Naive thymus-derived CD4-positive, alpha-beta T cell (primary cell): Measurements from ENCODE around the gene POC1A. TPM values are rescaled to one million over a fixed set of nuclear protein-coding genes. Genes with fewer than 3 reads are reported as not detected.

Experiments
- ATAC-seq: fragments of 150-1000 bp; cut with Tn5 transposase; 2 replicates; pipeline ENCODE4 v1.10.0; 2021; ENCODE audit warnings: mild to moderate bottlenecking, moderate library complexity
- CTCF ChIA-PET: fragments of 350-600 bp; sonication (Branson Sonifier 250); formaldehyde crosslinking; loops from one replicate; lab custom pipeline; 2021; ENCODE audit warnings: antibody characterized with exemption; lab: Charles Lee
- POLR2A ChIA-PET: fragments of 350-600 bp; sonication (Branson Sonifier 250); formaldehyde crosslinking; loops from one replicate; lab custom pipeline; 2021; ENCODE audit warnings: antibody characterized with exemption, inconsistent platforms; lab: Charles Lee
- DNase-seq, 9 donors: peaks; one replicate each; pipeline versions ENCODE4 v3.0.0 to v3.0.0-alpha.2; 2020 to 2022; ENCODE audit warnings: mixed read lengths in 1 of 9
- H3K27ac ChIP-seq: one replicate; pipeline ENCODE4 v1.7.0; 2013; ENCODE audit warnings: mild to moderate bottlenecking, low read depth, low read length, moderate library complexity
- H3K27me3 ChIP-seq, 2 donors: one replicate each; pipeline ENCODE4 v1.7.0; 2013; ENCODE audit warnings: low read length in 2 of 2, mild to moderate bottlenecking in 2 of 2, moderate library complexity in 2 of 2; ENCODE audit not compliant: control insufficient read depth in 2 of 2, insufficient read depth in 2 of 2
- H3K36me3 ChIP-seq, 3 experiments: 1 replicate in 2 of 3; 2 replicates in 1 of 3; pipeline ENCODE4 v1.7.0; 2013; ENCODE audit warnings: low read length in 3 of 3, mild to moderate bottlenecking in 3 of 3, moderate library complexity in 1 of 3; ENCODE audit not compliant: insufficient read depth in 3 of 3, control insufficient read depth in 2 of 3
- H3K4me1 ChIP-seq, 2 donors: one replicate each; pipeline ENCODE4 v1.7.0; 2013; ENCODE audit warnings: low read length in 2 of 2, mild to moderate bottlenecking in 2 of 2, moderate library complexity in 1 of 2; ENCODE audit not compliant: control insufficient read depth in 2 of 2, insufficient read depth in 2 of 2
- H3K4me3 ChIP-seq: 2 replicates; pipeline ENCODE4 v1.7.0; 2013; ENCODE audit warnings: mild to moderate bottlenecking, low read length
- H3K9me3 ChIP-seq, 3 experiments: 1 replicate in 2 of 3; 2 replicates in 1 of 3; pipeline ENCODE4 v1.7.0; 2013; ENCODE audit warnings: low read length in 3 of 3; ENCODE audit not compliant: control insufficient read depth in 2 of 3
- H3K27ac Mint-ChIP-seq, 9 donors: one replicate each; pipeline ENCODE4 v1.8.0; 2020 to 2022; ENCODE audit warnings: mixed read lengths in 9 of 9, mild to moderate bottlenecking in 8 of 9, moderate library complexity in 5 of 9, inconsistent platforms in 2 of 9
- H3K27me3 Mint-ChIP-seq, 5 donors: one replicate each; pipeline ENCODE4 v1.8.0; 2021 to 2022; ENCODE audit warnings: mixed read lengths in 5 of 5, mild to moderate bottlenecking in 1 of 5
- H3K36me3 Mint-ChIP-seq, 5 donors: one replicate each; pipeline ENCODE4 v1.8.0; 2020 to 2022; ENCODE audit warnings: mixed read lengths in 5 of 5, mild to moderate bottlenecking in 3 of 5, inconsistent platforms in 1 of 5
- H3K4me1 Mint-ChIP-seq, 7 donors: one replicate each; pipeline ENCODE4 v1.8.0; 2020 to 2022; ENCODE audit warnings: mixed read lengths in 7 of 7, mild to moderate bottlenecking in 3 of 7, inconsistent platforms in 1 of 7
- H3K4me3 Mint-ChIP-seq, 10 donors: one replicate each; pipeline ENCODE4 v1.8.0; 2020 to 2022; ENCODE audit warnings: mild to moderate bottlenecking in 10 of 10, mixed read lengths in 10 of 10, moderate library complexity in 6 of 10, inconsistent platforms in 2 of 10
- H3K9me3 Mint-ChIP-seq, 11 donors: one replicate each; pipeline ENCODE4 v1.8.0; 2020 to 2022; ENCODE audit warnings: mixed read lengths in 11 of 11, mild to moderate bottlenecking in 4 of 11, inconsistent platforms in 1 of 11, moderate library complexity in 1 of 11
- intact Hi-C, 2 donors: fragments of 100-400 bp; cut with micrococcal nuclease; formaldehyde crosslinking; loops; one replicate each; pipeline ENCODE4 v1.15.1; 2023
- polyA plus RNA-seq, 2 donors: library from polyadenylated mRNA; unstranded; fragments of 300-500 nt; fragmentation: Illumina TruSeq; gene quantifications; one replicate each; pipeline ENCODE4 v1.2.3, GENCODE V29; 2021
- total RNA-seq, 6 experiments: library from RNA in 5 of 6; stranded (reverse) in 5 of 6; gene quantifications; 1 replicate in 5 of 6; 2 replicates in 1 of 6; pipeline ENCODE4 v1.2.3 and lab custom pipeline; 2021 to 2026

POC1A gene
- total and polyA plus RNA-seq, 7 experiments from 2014 or later = 0.58 to 19.7 (median 1.3) TPM

DNA sequence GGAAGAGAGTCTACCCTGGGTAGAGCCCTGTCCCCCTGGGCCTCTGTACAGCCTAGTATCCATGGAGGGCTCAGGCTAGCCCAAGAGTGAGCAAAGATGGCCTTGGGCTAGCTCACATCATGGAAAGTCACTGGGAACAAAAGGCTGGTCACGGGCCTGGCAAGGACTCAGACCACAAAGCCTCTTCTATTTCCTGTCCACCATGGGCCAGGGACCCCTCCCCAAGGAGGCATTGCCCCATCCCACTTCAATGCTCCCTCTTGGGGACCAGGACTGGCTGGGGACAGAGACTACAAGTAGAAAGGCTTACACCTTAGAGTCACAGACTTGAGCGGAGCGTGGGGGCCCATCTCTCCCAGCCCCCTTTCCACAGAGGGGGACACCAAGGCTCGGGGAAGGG, 114.8 kb downstream of the POC1A start:
- H3K27ac ChIP-seq = no peak overlapping the region
- no peak overlapping the region for H3K4me3 ChIP-seq
- ATAC-seq (no peak), DNase-seq (no peak)
- Mint-ChIP-seq H3K27me3 (peaks cover 0 to 9% (median 0%) of the 10 kb centered on the region in 5 donors), H3K4me3 (no peak overlapping the region), H3K9me3 (no peaks in the 10 kb centered on the region), H3K36me3 (no peaks in the 10 kb centered on the region), H3K4me1 (peaks cover 0 to 24% (median 16%) of the 10 kb centered on the region in 7 donors), H3K27ac (no peak overlapping the region)
- no peaks in the 10 kb centered on the region for H3K27me3 ChIP-seq
- intact Hi-C loops = loop anchor here in 1 of 2 donors (5.0 kb wide), 1 partner anchor 38 kb away; no protein-coding TSS in a partner anchor
- POLR2A ChIA-PET = no interaction called here
- no peaks in the 10 kb centered on the region for H3K36me3 ChIP-seq
- H3K4me1 ChIP-seq = no peaks in the 10 kb centered on the region
- CTCF ChIA-PET = interaction anchor here (0.6 kb wide), 1 partner anchor 854 kb away, joined by 6 read pairs; no protein-coding TSS in a partner anchor
- no peaks in the 10 kb centered on the region for H3K9me3 ChIP-seq

DNA sequence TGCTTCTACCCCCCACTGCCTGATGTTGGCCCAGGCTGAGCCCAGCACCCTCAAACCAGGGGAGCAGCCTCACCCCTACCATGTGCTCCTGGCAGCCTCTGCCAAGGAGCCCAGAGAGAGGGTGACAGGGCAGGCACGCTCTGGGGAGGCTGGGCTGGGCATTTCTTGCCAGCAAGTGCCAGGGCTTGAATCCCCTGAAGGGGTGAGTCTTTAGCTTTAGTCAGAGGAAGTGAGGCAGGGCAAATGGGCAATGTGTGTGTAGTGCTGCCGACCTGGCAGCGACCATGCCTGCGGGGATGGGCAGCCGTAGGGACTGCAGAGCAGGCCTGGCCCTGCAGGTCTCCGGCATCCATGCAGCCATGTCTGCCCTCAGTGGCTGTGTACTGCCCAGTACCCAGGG, 116.0 kb downstream of the POC1A start:
- H3K9me3 Mint-ChIP-seq = no peaks in the 10 kb centered on the region
- intact Hi-C loops = loop anchor here in 1 of 2 donors (5.0 kb wide), 1 partner anchor 39 kb away; no protein-coding TSS in a partner anchor
- no peaks in the 10 kb centered on the region for H3K27me3 ChIP-seq
- H3K27ac ChIP-seq = no peak overlapping the region
- DNase-seq (no peak), ATAC-seq (no peak)
- POLR2A ChIA-PET = no interaction called here
- H3K36me3 Mint-ChIP-seq = no peaks in the 10 kb centered on the region
- no peaks in the 10 kb centered on the region for H3K4me1 ChIP-seq
- peak overlapping the region in 1 of 9 donors; percentile 33 for H3K27ac Mint-ChIP-seq
- no peak overlapping the region for H3K4me3 ChIP-seq
- no peaks in the 10 kb centered on the region for H3K36me3 ChIP-seq
- H3K27me3 Mint-ChIP-seq = peaks cover 0 to 9% (median 0%) of the 10 kb centered on the region in 5 donors
- no peak overlapping the region for H3K4me3 Mint-ChIP-seq
- CTCF ChIA-PET = interaction anchor here (1.1 to 2.6 kb wide), 3 partner anchors 18 to 104 kb away, joined by 3 to 7 read pairs (median 4); partner anchors contain the start of gene DUSP7
- peaks cover 0 to 18% (median 14%) of the 10 kb centered on the region in 7 donors for H3K4me1 Mint-ChIP-seq
- H3K9me3 ChIP-seq = no peaks in the 10 kb centered on the region

DNA sequence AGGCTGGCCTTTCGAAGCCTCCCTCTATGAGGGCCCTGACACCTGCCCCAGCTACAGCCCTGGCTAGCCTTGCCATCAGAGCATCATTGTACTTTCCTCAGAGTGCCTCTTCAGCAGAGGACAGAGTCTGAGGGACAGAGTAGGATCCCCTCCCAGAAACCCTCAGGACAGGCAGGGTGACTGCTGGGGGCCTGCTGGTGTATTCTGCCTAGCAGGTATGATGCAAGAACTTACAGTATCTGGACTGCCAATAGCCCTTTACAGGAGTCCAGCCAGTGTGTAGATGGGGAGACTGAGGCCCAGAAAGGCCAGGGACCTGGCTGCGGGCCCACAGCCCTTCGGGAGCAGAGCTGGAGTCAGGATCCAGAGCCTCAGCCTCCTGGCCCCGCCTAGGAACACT, 116.9 kb downstream of the POC1A start:
- H3K27ac Mint-ChIP-seq = peak overlapping the region in 1 of 9 donors; percentile 57
- CTCF ChIA-PET = interaction anchor here (0.6 to 2.9 kb wide), 8 partner anchors 16 to 105 kb away, joined by 3 to 21 read pairs (median 4); partner anchors contain the start of gene DUSP7

DNA sequence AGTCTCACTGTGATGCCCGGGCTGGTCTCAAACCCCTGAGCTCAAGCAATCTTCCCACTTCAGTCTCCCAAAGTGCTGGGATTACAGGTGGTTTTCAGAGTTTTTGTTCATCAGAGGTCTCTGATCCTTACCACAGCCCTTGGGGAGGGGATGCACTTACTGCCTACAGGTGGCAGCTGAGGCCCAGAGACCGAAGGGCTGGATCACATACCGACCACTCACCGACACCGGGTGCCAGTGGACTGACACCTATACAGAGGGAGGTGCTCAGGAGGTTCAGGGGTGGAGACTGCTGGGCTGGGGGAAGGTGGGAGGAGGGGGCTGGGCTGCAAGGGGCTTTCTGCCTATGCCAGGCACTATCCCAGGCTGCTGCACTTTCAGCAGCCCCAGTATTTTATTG, 117.4 kb downstream of the POC1A start:
- intact Hi-C loops = loop anchor here in 1 of 2 donors (1.0 to 5.0 kb wide), 4 partner anchors 16 to 107 kb away; no protein-coding TSS in a partner anchor
- ATAC-seq (peak; percentile 60), DNase-seq (peak in 5 of 9 donors; percentile 19 to 41 (median 32))
- no peak overlapping the region for H3K4me3 ChIP-seq
- Mint-ChIP-seq H3K4me1 (peaks cover 0 to 11% (median 8%) of the 10 kb centered on the region in 7 donors), H3K4me3 (no peak overlapping the region), H3K27me3 (peaks cover 0 to 6% (median 0%) of the 10 kb centered on the region in 5 donors), H3K9me3 (no peaks in the 10 kb centered on the region), H3K27ac (peak overlapping the region in 2 of 9 donors; percentile 51 to 57), H3K36me3 (no peaks in the 10 kb centered on the region)
- no peaks in the 10 kb centered on the region for H3K27me3 ChIP-seq
- no peaks in the 10 kb centered on the region for H3K9me3 ChIP-seq
- H3K36me3 ChIP-seq = no peaks in the 10 kb centered on the region
- no peak overlapping the region for H3K27ac ChIP-seq
- ChIA-PET POLR2A (interaction anchor here (1.1 kb wide), 1 partner anchor 20 kb away, joined by 3 read pairs; no protein-coding TSS in a partner anchor), CTCF (interaction anchor here (0.6 to 2.9 kb wide), 9 partner anchors 16 to 108 kb away, joined by 3 to 21 read pairs (median 3); partner anchors contain the start of genes DUSP7 and PARP3)
- no peaks in the 10 kb centered on the region for H3K4me1 ChIP-seq

More for the DNA sequence above, 116.9 kb downstream of the POC1A start:
- Histone ChIP-seq H3K4me1 (no peaks in the 10 kb centered on the region), H3K9me3 (no peaks in the 10 kb centered on the region), H3K36me3 (no peaks in the 10 kb centered on the region), H3K27ac (no peak overlapping the region), H3K27me3 (no peaks in the 10 kb centered on the region), H3K4me3 (no peak overlapping the region)
- no peak overlapping the region for H3K4me3 Mint-ChIP-seq
- peaks cover 0 to 9% (median 0%) of the 10 kb centered on the region in 5 donors for H3K27me3 Mint-ChIP-seq
- no peaks in the 10 kb centered on the region for H3K9me3 Mint-ChIP-seq
- H3K36me3 Mint-ChIP-seq = no peaks in the 10 kb centered on the region
- H3K4me1 Mint-ChIP-seq = peaks cover 0 to 15% (median 13%) of the 10 kb centered on the region in 7 donors
- POLR2A ChIA-PET = interaction anchor here (0.8 to 1.1 kb wide), 2 partner anchors 19 to 20 kb away, joined by 3 read pairs; no protein-coding TSS in a partner anchor
- DNase-seq = no peak
- intact Hi-C loops = loop anchor here in 1 of 2 donors (1.0 to 5.0 kb wide), 3 partner anchors 16 to 107 kb away; no protein-coding TSS in a partner anchor
- no peak for ATAC-seq

DNA sequence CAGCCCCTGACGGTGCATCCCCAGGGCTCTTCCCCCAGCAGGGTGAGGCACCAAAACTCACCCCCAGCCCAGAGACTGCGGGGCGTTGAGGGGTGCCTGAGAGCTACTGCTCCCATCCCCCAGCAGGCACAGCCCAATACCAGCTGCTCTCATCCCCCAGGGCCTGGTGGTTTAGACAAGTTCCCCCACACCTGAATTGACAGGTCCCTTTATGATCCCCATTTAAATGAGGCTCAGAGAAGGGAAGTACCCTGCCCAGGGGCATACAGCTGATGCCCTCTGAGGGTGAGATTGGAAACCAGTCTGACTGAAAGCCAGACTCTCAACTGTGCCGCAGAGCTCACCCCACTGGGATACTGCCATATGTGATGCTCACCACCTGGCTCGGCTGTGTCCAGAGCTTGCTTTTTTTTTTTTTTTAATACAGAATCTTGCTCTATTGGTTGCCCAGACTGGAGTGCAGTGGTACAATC, 118.0 kb downstream of the POC1A start:
- no peaks in the 10 kb centered on the region for H3K4me1 ChIP-seq
- H3K4me3 ChIP-seq = no peak overlapping the region
- no peak overlapping the region for H3K27ac ChIP-seq
- no peaks in the 10 kb centered on the region for H3K9me3 ChIP-seq
- Mint-ChIP-seq H3K4me3 (no peak overlapping the region), H3K4me1 (peaks cover 0 to 5% (median 3%) of the 10 kb centered on the region in 7 donors), H3K27me3 (peaks cover 0 to 4% (median 0%) of the 10 kb centered on the region in 5 donors), H3K36me3 (no peaks in the 10 kb centered on the region), H3K27ac (peak overlapping the region in 1 of 9 donors; percentile 51), H3K9me3 (no peaks in the 10 kb centered on the region)
- ChIA-PET POLR2A (interaction anchor here (1.1 kb wide), 1 partner anchor 21 kb away, joined by 3 read pairs; no protein-coding TSS in a partner anchor), CTCF (interaction anchor here (0.6 to 2.9 kb wide), 7 partner anchors 17 to 338 kb away, joined by 3 to 21 read pairs (median 5); partner anchors contain the start of genes DUSP7 and PARP3)
- no peaks in the 10 kb centered on the region for H3K27me3 ChIP-seq
- H3K36me3 ChIP-seq = no peaks in the 10 kb centered on the region
- no peak for DNase-seq
- intact Hi-C loops = loop anchor here in 1 of 2 donors (1.0 to 5.0 kb wide), 3 partner anchors 17 to 87 kb away; no protein-coding TSS in a partner anchor
- ATAC-seq = no peak

DNA sequence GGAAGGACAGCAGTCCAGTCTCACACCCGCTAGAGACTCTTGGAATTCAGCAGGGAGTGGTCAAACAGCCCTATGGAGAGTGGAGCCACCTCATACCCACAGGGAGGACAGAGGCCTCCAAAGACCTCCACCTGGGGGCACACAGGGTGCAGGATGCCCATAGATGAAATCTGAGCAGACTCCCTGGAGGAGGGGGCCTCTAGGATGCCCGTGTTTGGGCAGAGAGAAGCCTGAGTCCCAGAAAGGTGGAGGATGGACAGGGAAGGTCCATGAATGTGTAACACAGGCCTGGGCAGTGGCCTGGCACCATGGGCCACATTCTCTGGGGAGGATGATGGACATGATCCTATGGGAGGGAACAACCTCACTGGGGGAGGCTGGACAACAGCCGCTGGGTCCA, 119.6 kb downstream of the POC1A start:
- no peaks in the 10 kb centered on the region for H3K27me3 ChIP-seq
- no peak overlapping the region for H3K27ac Mint-ChIP-seq
- POLR2A ChIA-PET = no interaction called here
- H3K27me3 Mint-ChIP-seq = no peaks in the 10 kb centered on the region
- CTCF ChIA-PET = interaction anchor here (2.9 kb wide), 1 partner anchor 88 kb away, joined by 21 read pairs; no protein-coding TSS in a partner anchor
- H3K9me3 Mint-ChIP-seq = no peaks in the 10 kb centered on the region
- H3K4me1 ChIP-seq = no peaks in the 10 kb centered on the region
- no peak overlapping the region for H3K4me3 Mint-ChIP-seq
- DNase-seq (no peak), ATAC-seq (no peak)
- no peak overlapping the region for H3K27ac ChIP-seq
- no peaks in the 10 kb centered on the region for H3K36me3 Mint-ChIP-seq
- H3K36me3 ChIP-seq = no peaks in the 10 kb centered on the region
- intact Hi-C loops = loop anchor here in 1 of 2 donors (5.0 kb wide), 1 partner anchor 43 kb away; no protein-coding TSS in a partner anchor
- H3K4me3 ChIP-seq = no peak overlapping the region
- H3K9me3 ChIP-seq = no peaks in the 10 kb centered on the region
- H3K4me1 Mint-ChIP-seq = peaks cover 0 to 5% (median 0%) of the 10 kb centered on the region in 7 donors
